ENCODE data around the gene CDH15.
"Not testable (repeated sequence)": the region's sequence is repeated elsewhere in the genome, so short reads cannot be mapped to it uniquely, and the experiment has no call there.

CDH15 gene

GRCh38 chr16:89202422-89203215, 31.1 kb downstream of the CDH15 start:
- DNase-seq, result no peak

GRCh38 chr16:89207993-89208392, 36.4 kb downstream of the CDH15 start:
- DNase-seq, result no peak

- DNase-seq, result no peak
These were observed 38.0 kb downstream of the CDH15 start for GRCh38 chr16:89209522-89210044.

DNA sequence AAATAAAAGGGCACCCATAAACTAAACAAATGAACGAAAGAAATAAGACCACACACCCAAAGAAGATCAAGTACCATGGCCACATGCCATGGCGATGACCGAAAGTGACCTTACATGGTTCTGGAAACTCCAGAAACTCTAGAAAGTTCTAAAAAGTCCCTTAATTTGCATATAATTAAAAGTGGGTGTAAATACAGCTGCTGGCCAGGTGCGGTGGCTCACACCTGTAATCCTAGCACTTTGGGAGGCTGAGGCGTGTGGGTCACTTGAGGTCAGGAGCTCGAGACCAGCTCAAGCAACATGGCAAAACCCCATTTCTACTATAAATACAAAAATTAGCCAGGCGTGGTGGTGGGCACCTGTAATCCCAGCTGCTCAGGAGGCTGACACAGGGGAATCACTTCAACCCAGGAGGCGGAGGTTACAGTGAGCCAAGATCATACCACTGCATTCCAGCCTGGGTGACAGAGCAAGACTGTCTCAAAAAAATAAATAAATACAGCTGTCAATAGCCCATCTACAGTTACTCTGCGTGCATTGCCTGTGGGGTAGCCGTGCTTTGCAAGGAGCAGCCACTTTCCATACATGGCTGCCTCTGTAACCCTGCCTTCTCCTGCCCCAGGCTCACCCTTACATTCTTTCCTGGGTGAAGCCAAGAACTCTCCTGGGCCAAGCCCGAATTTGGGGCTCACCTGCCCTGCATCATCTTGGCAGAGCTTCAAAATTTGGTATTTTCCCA, 38.8 kb downstream of the CDH15 start:
- no peak for DNase-seq

- no peak for DNase-seq
These were observed 39.5 kb downstream of the CDH15 start for GRCh38 chr16:89210904-89211515.

DNA sequence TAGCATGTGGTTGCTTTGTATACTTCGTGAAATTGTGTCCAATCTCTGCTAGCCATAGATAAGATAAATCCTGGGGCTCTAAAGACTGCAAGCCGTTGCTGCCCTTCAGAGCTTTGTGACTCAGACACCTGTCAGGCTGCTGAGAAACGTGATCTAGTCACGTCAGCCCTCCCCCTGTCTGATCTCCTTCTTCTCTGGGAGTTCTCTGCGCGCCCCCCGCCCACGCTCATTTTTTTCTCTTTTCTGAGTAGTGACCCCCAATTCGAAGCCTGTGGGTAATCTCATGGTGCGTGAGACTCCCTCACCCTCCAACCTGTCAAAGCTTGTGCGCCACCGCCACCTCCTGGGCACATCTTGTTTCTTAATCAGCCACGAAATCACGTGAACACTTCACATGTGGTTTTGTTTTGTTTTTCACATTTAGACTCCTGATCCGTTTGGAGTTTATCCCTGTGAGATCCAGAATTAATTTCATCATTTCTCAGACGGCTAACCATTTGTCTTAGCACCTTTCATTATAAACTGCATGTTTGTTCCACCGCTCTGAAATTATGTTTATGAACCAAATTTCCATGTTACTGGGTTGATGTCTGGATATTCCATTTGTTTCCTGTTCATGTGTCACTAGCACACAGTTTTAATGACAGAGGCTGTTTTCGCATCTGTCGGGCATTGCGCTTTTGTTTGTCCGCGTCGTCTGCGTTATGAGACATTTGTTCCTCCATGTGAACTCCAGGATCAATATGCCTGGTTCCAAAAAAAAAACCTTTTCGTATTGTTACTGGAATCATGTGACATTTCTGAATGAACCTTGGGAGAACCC, 45.0 kb downstream of the CDH15 start:
- peak; percentile 80 to 87 for DNase-seq

- no peak for DNase-seq
These were observed 45.5 kb downstream of the CDH15 start for GRCh38 chr16:89217138-89217387.

- peak; percentile 74 to 76 for DNase-seq
These were observed 46.0 kb downstream of the CDH15 start, which contains the start of gene ZNF778 for GRCh38 chr16:89217388-89218191. Gene ZNF778, plus strand, starts transcription at chr16:89217703. Its CDS starts 3,425 bp downstream, at chr16:89221128.

GRCh38 chr16:89219365-89219764, 47.8 kb downstream of the CDH15 start:
- DNase-seq, result no peak

GRCh38 chr16:89221604-89222003, 50.1 kb downstream of the CDH15 start:
- no peak for DNase-seq

DNA sequence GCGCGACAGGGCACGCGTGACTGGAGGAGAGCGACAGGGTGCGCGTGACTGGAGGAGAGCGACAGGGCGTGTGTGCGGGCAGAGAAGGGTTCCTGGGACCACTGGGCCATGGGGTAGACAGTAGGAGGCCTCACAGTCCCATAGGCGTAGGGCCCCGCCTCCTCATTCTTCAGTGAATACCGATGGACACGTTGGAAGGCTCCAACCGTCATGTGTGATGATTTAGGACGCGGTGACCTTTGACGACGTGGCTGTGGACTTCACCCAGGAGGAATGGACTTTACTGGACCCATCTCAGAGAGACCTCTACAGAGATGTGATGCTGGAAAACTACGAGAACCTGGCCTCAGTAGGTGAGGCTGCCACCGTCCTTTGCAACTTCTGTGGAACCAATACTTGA, 51.4 kb downstream of the CDH15 start:
- no peak for DNase-seq

- no peak for DNase-seq
These were observed 53.1 kb downstream of the CDH15 start for GRCh38 chr16:89224665-89225064.

GRCh38 chr16:89230255-89230654, 58.7 kb downstream of the CDH15 start:
- DNase-seq, result no peak

GRCh38 chr16:89232107-89232506, 60.6 kb downstream of the CDH15 start:
- no peak for DNase-seq

GRCh38 chr16:89233678-89234490, 62.3 kb downstream of the CDH15 start:
- no peak for DNase-seq

GRCh38 chr16:89237733-89238132, 66.2 kb downstream of the CDH15 start:
- DNase-seq, result no peak

DNA sequence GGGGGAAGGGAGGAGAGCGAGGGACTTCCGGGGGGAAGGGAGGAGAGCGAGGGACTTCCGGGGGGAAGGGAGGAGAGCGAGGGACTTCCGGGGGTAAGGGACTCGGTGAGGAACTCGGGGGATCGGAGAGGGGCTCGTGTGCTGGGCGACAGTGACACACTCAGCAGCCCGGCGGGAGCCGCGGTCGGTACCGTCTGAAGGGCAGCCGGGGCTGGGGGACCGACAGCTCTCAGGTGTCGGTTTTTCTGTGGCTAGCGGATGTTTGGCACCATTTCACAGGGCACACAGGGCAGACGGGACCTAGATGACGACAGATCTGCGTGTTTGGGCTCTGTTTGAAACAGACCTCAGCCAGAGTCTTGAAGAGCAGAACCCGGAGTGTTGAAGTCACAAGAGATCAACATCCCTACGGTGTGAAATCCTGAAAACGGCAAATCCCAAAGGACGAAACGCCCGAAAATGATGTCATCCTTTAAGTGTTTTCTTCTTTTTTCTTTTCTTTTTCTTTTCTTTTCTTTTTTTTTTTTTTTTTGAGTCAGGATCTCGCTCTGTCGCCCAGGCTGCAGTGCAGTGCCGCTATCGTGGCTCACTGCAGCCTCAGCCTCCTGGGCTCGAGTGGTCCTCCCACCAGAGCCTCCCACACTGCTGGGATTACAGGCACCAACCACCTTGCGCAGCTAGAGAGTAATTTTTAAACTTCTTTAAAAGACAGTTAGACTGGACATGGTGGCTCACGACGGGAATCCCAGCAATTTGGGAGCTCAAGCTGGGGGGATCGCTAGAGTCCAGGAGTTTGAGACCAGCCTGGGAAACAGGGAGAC, 69.8 kb downstream of the CDH15 start:
- peak; percentile 66 to 77 for DNase-seq

- no peak for DNase-seq
These were observed 71.2 kb downstream of the CDH15 start for GRCh38 chr16:89242795-89243200.

GRCh38 chr16:89243664-89244063, 72.1 kb downstream of the CDH15 start:
- no peak for DNase-seq

- not testable (repeated sequence) for DNase-seq
These were observed 72.7 kb downstream of the CDH15 start for GRCh38 chr16:89244264-89244663.

All from activated CD4-positive, alpha-beta T cell treated with anti-CD3 and anti-CD28 coated beads for 4 hours (primary cell).